Endodermal cell (in vitro differentiated cells): Measurements from ENCODE around the gene CHCHD5. TPM values are rescaled to one million over a fixed set of nuclear protein-coding genes. Genes with fewer than 3 reads are reported as not detected.

Experiments used
- DNase-seq: peaks from one replicate; pipeline ENCODE4 v3.0.0-alpha.2; 2017
- H3K27ac ChIP-seq: 2 replicates; pipeline ENCODE4 v1.5.1; 2013; ENCODE audit warnings: mild to moderate bottlenecking, low read depth, low read length, moderate library complexity
- H3K27me3 ChIP-seq: 2 replicates; pipeline ENCODE4 v1.6.1; 2013; ENCODE audit warnings: mild to moderate bottlenecking, low read length, moderate library complexity; ENCODE audit not compliant: insufficient read depth, control insufficient read depth, poor library complexity, severe bottlenecking
- H3K36me3 ChIP-seq: 2 replicates; pipeline ENCODE4 v1.7.0; 2013; ENCODE audit warnings: mild to moderate bottlenecking, low read length, moderate library complexity; ENCODE audit not compliant: control insufficient read depth, insufficient read depth
- H3K4me1 ChIP-seq: one replicate; pipeline ENCODE4 v1.7.0; 2013; ENCODE audit warnings: low read length; ENCODE audit not compliant: control insufficient read depth, insufficient read depth
- H3K4me3 ChIP-seq: 2 replicates; pipeline ENCODE4 v1.5.1; 2013; ENCODE audit warnings: mild to moderate bottlenecking, low read length, moderate library complexity
- H3K9ac ChIP-seq: 2 replicates; pipeline ENCODE4 v1.6.1; 2013; ENCODE audit warnings: mild to moderate bottlenecking, low read length, moderate library complexity; ENCODE audit not compliant: poor library complexity, severe bottlenecking; ENCODE audit errors: extremely low read depth
- H3K9me3 ChIP-seq: 2 replicates; pipeline ENCODE4 v1.6.1; 2013; ENCODE audit warnings: mild to moderate bottlenecking, low read length, moderate library complexity; ENCODE audit not compliant: control insufficient read depth
- H3K27ac Mint-ChIP-seq: 2 replicates; pipeline ENCODE4 v1.8.0; 2020; ENCODE audit warnings: mixed read lengths
- H3K27me3 Mint-ChIP-seq: 2 replicates; pipeline ENCODE4 v1.8.0; 2021; ENCODE audit warnings: mild to moderate bottlenecking, mixed read lengths; ENCODE audit not compliant: insufficient read depth
- H3K36me3 Mint-ChIP-seq: 2 replicates; pipeline ENCODE4 v1.8.0; 2020; ENCODE audit warnings: low read depth, mixed read lengths
- H3K4me1 Mint-ChIP-seq: 2 replicates; pipeline ENCODE4 v1.8.0; 2020; ENCODE audit warnings: mixed read lengths
- H3K4me3 Mint-ChIP-seq: 2 replicates; pipeline ENCODE4 v1.8.0; 2020; ENCODE audit warnings: mild to moderate bottlenecking, moderate library complexity, mixed read lengths
- H3K9me3 Mint-ChIP-seq: 2 replicates; pipeline ENCODE4 v1.8.0; 2020; ENCODE audit warnings: mild to moderate bottlenecking, mixed read lengths
- WGBS, 2 experiments: methylation state at CpG; one replicate each; pipeline versions ENCODE4 v1.1.5 to v1.1.7; 2013; ENCODE audit warnings: missing lambda C conversion rate in 2 of 2, mixed read lengths in 1 of 2; ENCODE audit not compliant: insufficient coverage in 1 of 2, insufficient read length in 1 of 2; 5-methylcytosine and 5-hydroxymethylcytosine counted together
- total RNA-seq, 2 donors: library from RNA; stranded (reverse); fragmentation: NEBNext Ultra II Directional in 1 of 2; extraction: Animal tissue kit (Norgen Biotek cat#: 25700) in 1 of 2; gene quantifications; 2 replicates in 1 of 2; 3 replicates in 1 of 2; pipeline ENCODE4 v1.2.1, GENCODE V29; 2021
- TF ChIP-seq, protein P1 (sequence below): fragments of 200-600 bp; sonication (generic); conservative IDR thresholded peaks from 2 replicates; pipeline ENCODE4 v1.5.0; 2021; ENCODE audit warnings: antibody characterized with exemption, mild to moderate bottlenecking

CHCHD5 gene
- total RNA-seq, 2 donors from 2014 or later = 39.1 to 48.2 TPM

DNA sequence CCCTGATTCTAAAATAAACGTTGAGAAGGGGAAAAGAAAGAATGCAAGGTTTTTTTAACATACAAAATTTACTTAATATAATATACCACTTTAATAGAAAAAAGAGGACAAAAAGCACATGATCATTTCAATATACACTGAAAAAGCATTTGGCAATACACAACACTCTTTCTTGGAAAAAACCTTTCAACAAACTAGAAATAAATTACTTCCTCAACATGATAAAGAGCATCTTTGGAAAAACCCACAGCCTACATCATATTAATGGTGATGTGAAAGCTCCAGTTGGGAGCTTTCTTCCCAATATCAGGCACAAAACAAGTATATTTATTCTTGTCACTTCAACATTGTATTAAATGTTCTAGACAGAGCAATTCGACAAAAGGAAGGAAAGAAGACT, 45.1 kb upstream of the CHCHD5 start:
- DNase-seq = no peak
- Histone ChIP-seq H3K4me3 (no peak overlapping the region), H3K36me3 (no peaks in the 10 kb centered on the region), H3K4me1 (no peaks in the 10 kb centered on the region), H3K27ac (no peak overlapping the region), H3K27me3 (no peaks in the 10 kb centered on the region), H3K9ac (no peak overlapping the region), H3K9me3 (no peaks in the 10 kb centered on the region)
- peaks cover 1% of the 10 kb centered on the region for H3K9me3 Mint-ChIP-seq
- TF ChIP-seq, protein P1, sequence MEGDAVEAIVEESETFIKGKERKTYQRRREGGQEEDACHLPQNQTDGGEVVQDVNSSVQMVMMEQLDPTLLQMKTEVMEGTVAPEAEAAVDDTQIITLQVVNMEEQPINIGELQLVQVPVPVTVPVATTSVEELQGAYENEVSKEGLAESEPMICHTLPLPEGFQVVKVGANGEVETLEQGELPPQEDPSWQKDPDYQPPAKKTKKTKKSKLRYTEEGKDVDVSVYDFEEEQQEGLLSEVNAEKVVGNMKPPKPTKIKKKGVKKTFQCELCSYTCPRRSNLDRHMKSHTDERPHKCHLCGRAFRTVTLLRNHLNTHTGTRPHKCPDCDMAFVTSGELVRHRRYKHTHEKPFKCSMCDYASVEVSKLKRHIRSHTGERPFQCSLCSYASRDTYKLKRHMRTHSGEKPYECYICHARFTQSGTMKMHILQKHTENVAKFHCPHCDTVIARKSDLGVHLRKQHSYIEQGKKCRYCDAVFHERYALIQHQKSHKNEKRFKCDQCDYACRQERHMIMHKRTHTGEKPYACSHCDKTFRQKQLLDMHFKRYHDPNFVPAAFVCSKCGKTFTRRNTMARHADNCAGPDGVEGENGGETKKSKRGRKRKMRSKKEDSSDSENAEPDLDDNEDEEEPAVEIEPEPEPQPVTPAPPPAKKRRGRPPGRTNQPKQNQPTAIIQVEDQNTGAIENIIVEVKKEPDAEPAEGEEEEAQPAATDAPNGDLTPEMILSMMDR = no peak
- peaks cover 3% of the 10 kb centered on the region for H3K4me1 Mint-ChIP-seq
- H3K36me3 Mint-ChIP-seq = peaks cover 2% of the 10 kb centered on the region
- no peaks in the 10 kb centered on the region for H3K27me3 Mint-ChIP-seq
- no peak overlapping the region for H3K27ac Mint-ChIP-seq
- 100% methylated on average over 1 of the region's 2 CpGs; no CpG with 5 or more reads in 1 of the 2 experiments for WGBS, 2 experiments
- no peak overlapping the region for H3K4me3 Mint-ChIP-seq

DNA sequence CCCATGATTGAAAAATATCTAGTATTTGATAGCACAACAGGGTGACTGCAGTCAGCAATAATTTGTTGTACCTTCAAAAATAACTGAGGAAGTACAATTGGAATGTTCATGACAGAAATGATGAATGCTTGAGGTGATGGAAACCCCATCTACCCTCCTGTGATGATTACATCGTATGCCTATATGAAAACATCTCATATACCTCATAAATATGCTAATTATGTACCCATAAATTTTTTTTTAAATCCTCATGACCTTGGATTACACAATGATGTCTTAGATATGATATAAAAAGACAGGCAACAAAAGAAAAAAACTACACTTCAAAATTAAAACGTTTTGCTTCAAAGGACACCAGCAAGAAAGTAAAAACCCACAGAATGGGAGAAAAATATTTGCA, 43.5 kb upstream of the CHCHD5 start:
- H3K4me3 Mint-ChIP-seq = no peak overlapping the region
- Histone ChIP-seq H3K36me3 (peaks cover under 1% of the 10 kb centered on the region), H3K27ac (no peak overlapping the region), H3K9me3 (no peaks in the 10 kb centered on the region), H3K27me3 (no peaks in the 10 kb centered on the region), H3K4me1 (no peaks in the 10 kb centered on the region), H3K4me3 (peak overlapping the region; percentile 95), H3K9ac (no peak overlapping the region)
- no peak for DNase-seq
- peaks cover 2% of the 10 kb centered on the region for H3K36me3 Mint-ChIP-seq
- H3K9me3 Mint-ChIP-seq = peaks cover 1% of the 10 kb centered on the region
- no peaks in the 10 kb centered on the region for H3K27me3 Mint-ChIP-seq
- H3K4me1 Mint-ChIP-seq = peaks cover 3% of the 10 kb centered on the region
- TF ChIP-seq, protein P1 = no peak
- H3K27ac Mint-ChIP-seq = no peak overlapping the region
- WGBS, 2 experiments = 54% methylated on average over 2 of the region's 2 CpGs; no CpG with 5 or more reads in 1 of the 2 experiments

DNA sequence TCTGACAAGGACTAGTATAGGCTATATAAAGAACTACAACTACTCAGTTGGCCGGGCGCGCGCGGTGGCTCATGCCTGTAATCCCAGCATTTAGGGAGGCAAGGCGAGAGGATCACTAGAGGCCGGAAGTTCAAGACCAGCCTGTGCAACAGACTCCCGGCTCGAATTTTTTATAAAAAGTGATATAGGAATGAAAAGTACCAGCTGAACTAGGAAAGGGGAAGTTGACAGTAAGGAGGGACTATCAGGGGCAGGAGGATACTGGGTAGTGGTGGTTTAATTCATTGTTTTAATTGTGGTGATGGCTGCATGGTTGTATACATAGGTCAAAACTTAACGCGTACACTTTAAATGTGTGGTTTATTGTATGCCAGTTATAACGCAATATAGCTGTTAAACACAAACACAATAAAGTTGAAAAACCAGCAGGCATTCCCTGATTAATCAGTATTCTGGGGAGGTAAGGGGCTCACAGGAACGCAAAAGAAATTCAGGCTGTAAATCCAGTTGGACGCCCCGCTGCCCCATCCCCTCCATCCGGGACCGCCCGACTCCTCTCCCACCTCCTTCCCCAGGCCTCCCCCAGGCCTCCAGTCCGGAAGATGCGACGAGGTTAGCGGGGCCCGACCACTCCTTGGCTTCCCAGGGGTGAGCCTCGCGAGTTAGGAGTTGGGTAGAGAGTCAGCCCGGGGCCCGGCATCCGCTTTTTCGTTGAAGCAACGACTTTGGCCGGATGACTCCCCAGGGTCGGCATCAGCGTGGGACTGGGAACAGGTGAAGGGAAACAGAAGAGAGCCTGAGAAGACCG, 42.9 kb upstream of the CHCHD5 start:
- H3K36me3 ChIP-seq = peaks cover 4% of the 10 kb centered on the region
- WGBS, 2 experiments = 30 to 44% methylated on average over 18 to 34 of the region's 34 CpGs
- no peak overlapping the region for H3K27ac Mint-ChIP-seq

More for the DNA sequence above, 42.9 kb upstream of the CHCHD5 start:
- peak overlapping the region; percentile 89 for H3K9ac ChIP-seq
- DNase-seq = peak; percentile 91
- no peak overlapping the region for H3K4me3 Mint-ChIP-seq
- no peaks in the 10 kb centered on the region for H3K9me3 ChIP-seq
- peaks cover 3% of the 10 kb centered on the region for H3K4me1 Mint-ChIP-seq
- H3K9me3 Mint-ChIP-seq = peaks cover 1% of the 10 kb centered on the region
- H3K36me3 Mint-ChIP-seq = peaks cover 6% of the 10 kb centered on the region
- peak overlapping the region; percentile 95 for H3K4me3 ChIP-seq
- no peaks in the 10 kb centered on the region for H3K27me3 ChIP-seq
- peak overlapping the region; percentile 96 for H3K27ac ChIP-seq
- TF ChIP-seq, protein P1 = no peak
- H3K27me3 Mint-ChIP-seq = no peaks in the 10 kb centered on the region
- H3K4me1 ChIP-seq = no peaks in the 10 kb centered on the region
